ENCODE measurements around the gene NGB.

Gene NGB

DNA sequence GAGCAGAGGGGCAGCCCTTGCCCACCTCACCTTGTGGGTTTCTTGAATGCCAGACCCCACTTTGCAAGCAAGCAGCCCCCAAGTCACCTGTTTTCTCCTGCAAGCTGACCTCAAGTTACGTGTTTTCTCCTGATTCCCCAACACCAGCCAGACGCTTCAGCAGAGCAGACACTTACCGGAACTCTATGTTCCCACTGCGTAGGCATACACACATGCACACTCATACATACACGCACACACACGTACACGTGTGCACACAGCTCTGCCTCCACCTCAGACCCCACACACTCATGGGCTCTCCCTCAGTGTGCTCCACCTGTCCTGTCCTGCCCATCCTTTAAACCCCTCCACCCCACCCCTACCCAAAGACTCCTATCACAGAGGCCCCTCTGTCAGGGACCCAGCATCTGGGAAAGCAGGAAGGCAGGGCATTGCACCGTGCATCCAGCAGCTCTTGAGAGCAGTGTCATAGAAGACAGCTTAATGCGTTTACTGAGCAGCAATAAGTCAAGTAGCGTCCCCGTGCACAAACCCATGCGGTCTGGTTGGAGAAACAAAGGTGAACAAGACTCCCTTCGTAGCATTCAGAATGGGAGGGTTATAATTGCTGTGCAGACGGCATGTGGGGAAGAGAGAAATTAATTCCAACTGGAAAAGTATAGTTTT lies 45.0 kb downstream of the NGB start:
- no peak for DNase-seq

- DNase-seq = no peak
Measured at GRCh38 chr14:77225254-77225653, 45.8 kb downstream of the NGB start.

DNA sequence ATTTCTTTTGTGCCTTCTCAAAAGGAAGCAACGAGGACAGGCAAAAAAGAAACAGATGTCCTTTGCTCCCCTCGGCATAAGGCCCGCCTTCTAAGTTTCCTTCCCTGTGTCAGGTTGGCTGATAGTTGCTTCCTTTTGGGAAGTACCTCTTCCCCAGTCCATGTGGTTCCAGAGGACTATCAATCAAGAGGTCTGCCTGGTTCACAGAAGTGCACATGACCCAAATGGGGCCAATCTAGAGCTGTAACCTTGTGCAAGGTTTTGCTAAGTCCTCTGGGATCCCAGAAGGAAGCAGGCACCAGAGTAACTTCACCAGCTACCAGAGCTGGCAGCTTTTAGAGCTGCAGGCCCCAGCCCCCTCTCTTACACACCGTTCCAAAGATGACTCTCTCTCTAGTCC lies 46.8 kb downstream of the NGB start:
- DNase-seq = no peak

- no peak for DNase-seq
Measured at GRCh38 chr14:77222546-77223225, 48.3 kb downstream of the NGB start.

DNA sequence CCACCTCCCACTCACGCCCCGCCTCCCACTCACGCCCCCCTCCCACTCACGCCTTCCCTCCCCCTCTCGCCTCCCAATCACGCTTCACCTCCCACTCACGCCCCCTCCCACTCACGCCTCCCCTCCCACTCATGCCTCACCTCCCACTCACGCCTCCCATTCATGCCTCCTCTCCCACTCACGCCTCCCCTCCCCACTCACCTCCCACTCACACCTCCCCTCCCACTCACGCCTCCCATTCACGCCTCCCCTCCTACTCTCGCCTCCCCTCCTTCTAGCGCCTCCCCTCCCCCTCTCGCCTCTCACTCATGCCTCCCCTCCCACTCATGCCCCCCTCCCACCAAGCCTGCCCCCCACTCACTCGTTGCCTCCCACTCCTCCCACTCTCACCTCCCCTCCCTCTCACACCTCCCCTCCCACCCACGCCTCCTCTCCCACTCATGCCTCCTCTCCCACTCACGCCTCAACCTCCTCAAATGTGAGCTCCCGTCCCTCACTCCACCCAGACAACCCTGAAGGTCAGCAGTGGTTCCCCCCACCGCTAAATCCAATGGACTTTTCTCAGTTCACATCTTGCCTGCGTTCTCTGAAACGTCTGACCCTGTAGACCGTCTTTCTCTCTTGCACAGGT lies 49.6 kb downstream of the NGB start:
- DNase-seq = no peak

DNA sequence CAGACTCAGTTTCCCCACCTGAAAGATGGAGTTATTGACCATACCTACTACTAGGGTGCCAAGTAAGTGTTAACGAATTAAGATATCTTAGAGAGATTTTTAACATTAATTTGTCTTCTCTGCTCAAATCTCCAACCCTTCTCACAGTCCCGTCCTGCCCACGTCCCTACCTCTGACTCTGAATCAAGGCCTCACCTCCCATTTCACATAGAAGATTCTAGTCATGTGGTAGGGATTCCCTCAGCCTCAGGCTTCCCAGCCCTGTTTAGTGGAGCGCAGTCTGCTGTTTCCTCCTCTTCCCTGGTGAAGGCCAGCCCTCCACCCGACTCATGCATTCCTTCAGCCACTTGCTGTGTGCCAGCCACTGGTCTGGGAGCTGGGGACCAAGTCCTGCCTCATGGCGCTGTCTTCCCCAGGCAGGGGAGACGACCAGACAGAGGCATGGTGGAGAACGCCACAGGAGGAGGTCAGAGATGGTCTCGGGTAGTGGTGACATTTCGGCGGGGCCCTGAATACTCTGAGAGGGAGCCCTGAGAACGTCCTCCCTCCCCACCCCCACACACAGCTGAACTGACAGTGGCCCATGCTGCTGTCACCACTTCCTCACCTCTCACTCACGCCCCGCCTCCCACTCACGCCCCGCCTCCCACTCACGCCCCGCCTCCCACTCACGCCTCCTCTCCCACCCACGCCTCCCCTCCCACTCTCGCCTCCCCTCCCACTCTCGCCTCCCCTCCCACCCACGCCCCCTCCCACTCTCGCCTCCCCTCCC lies 50.6 kb downstream of the NGB start:
- no peak for DNase-seq

- no peak for DNase-seq
Measured at GRCh38 chr14:77219591-77219990, 51.4 kb downstream of the NGB start.

DNA sequence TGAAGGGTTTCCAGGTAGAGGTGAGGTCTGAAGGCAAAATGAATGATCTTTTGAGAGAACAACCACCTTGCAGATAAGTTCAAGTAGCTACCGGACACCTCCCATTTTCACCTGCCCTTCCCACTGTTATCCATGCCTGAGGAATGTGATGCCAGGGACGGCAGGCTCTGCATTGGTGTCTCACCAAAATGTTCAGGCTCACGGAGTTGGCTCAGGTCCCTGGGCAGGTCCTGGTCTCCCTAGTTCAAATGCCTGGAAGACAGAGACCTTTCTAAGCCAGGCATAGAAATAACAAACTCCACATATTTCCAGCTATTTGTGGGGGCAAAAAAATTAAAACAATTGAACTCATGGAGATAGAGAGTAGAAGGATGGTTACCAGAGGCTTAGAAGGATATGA lies 53.5 kb downstream of the NGB start:
- no peak for DNase-seq

Measured in stimulated activated CD4-positive, alpha-beta T cell treated with anti-CD3 and anti-CD28 coated beads, Interleukin-4, amount 100 ng/mL, for 24 hours (primary cell).